Measurements from ENCODE around the gene VAMP5. TPM values are rescaled to one million over a fixed set of nuclear protein-coding genes. Genes with fewer than 3 reads are reported as not detected.

VAMP5 gene
- total and polyA plus RNA-seq, 2 of the 8 experiments (the other 6 are each of a cell fraction or from before 2014, with no cell fraction given): 4.7 to 14.2 TPM

GRCh38 chr2:85547089-85547858 lies 37.0 kb upstream of the VAMP5 start:
- H3K9me3 ChIP-seq (ENCODE audit: insufficient read depth in 2 of 2, low read depth in 1 of 2, low read length in 1 of 2): no peaks in the 10 kb centered on the region
- H3K18ac ChIP-seq (ENCODE audit: extremely low read depth, low read length): no peak overlapping the region
- H3K56ac ChIP-seq (replicated peaks; ENCODE audit: insufficient read length, low read depth, low read length): no peak overlapping the region
- no peak overlapping the region for H3K23ac ChIP-seq (ENCODE audit: insufficient read length)
- H4K5ac ChIP-seq (ENCODE audit: insufficient read length, low read depth, low read length): no peak overlapping the region
- FAIRE-seq: no peak
- no peak overlapping the region for H2BK120ac ChIP-seq (replicated peaks; ENCODE audit: low read depth, low read length)
- no peak overlapping the region for H2AK5ac ChIP-seq (ENCODE audit: low read depth, low read length)
- no peak overlapping the region for H2BK20ac ChIP-seq (ENCODE audit: low read length)
- H3K4ac ChIP-seq (replicated peaks; ENCODE audit: insufficient read length, low read depth, low read length): no peak overlapping the region
- H3K79me1 ChIP-seq (ENCODE audit: low read depth, low read length): no peaks in the 10 kb centered on the region
- DNase-seq (ENCODE audit: low read depth in 1 of 2, low spot score in 2 of 2): no peak
- POLR2A ChIA-PET (ENCODE audit: partially characterized antibody): interaction anchor here (0.8 to 38.6 kb wide), 16 partner anchors 6 to 193 kb away, joined by 3 to 1889 read pairs (median 6); partner anchors contain the start of genes CAPG, ELMOD3, GGCX and MAT2A
- no peak overlapping the region for H3K4me2 ChIP-seq (ENCODE audit: insufficient read depth in 1 of 2, low read depth in 2 of 2, low read length in 2 of 2)
- H2BK5ac ChIP-seq (ENCODE audit: low read depth, low read length): no peak overlapping the region
- peaks cover 8% of the 10 kb centered on the region in 2 experiments for H4K20me1 ChIP-seq (replicated peaks in 1 of 2; ENCODE audit: control insufficient read depth in 1 of 2, insufficient read depth in 2 of 2, low read length in 2 of 2)
- no peak overlapping the region for H2AFZ ChIP-seq (ENCODE audit: low read length)
- H3K23me2 ChIP-seq (ENCODE audit: low read depth, low read length): no peaks in the 10 kb centered on the region
- peaks cover 0 to 2% (median 0%) of the 10 kb centered on the region in 4 experiments; a peak in 1 of 7 replicates for H3K4me1 ChIP-seq (replicated peaks in 1 of 4; ENCODE audit: control insufficient read depth in 3 of 4, insufficient read depth in 4 of 4, low read length in 3 of 4)
- CTCF ChIA-PET (ENCODE audit: partially characterized antibody): interaction anchor here (0.5 to 7.2 kb wide), 6 partner anchors 18 to 157 kb away, joined by 3 to 102 read pairs (median 13); partner anchors contain the start of gene SH2D6
- no peak overlapping the region for H2BK12ac ChIP-seq (ENCODE audit: low read depth, low read length)
- H3K27me3 ChIP-seq (replicated peaks in 1 of 4; ENCODE audit: control insufficient read depth in 3 of 4, extremely low read depth in 1 of 4, insufficient read depth in 3 of 4, low read length in 3 of 4): no peaks in the 10 kb centered on the region
- H3K36me3 ChIP-seq (ENCODE audit: control insufficient read depth in 2 of 4, insufficient read depth in 4 of 4, low read length in 3 of 4): peaks cover 30 to 59% (median 44%) of the 10 kb centered on the region in 4 experiments
- WGBS, 2 experiments (ENCODE audit: extremely low coverage in 1 of 2, insufficient coverage in 1 of 2, insufficient read length in 1 of 2, insufficient replicate concordance in 2 of 2, low coverage in 1 of 2, low lambda C conversion rate in 2 of 2, missing lambda C conversion rate in 1 of 2): 94% methylated on average over 1 of the region's 1 CpG; no CpG with 5 or more reads in 1 of the 2 experiments
- no peak overlapping the region for H3K14ac ChIP-seq (ENCODE audit: insufficient read length)
- no peak overlapping the region for H3K9ac ChIP-seq (replicated peaks in 1 of 4; ENCODE audit: extremely low read depth in 1 of 4, low read depth in 3 of 4, low read length in 3 of 4)
- H4K8ac ChIP-seq (ENCODE audit: extremely low read depth, insufficient read depth, low read length): no peak overlapping the region
- H3K4me3 ChIP-seq (ENCODE audit: extremely low read depth in 1 of 4, insufficient read depth in 2 of 4, low read depth in 3 of 4, low read length in 4 of 4): no peak overlapping the region
- H2BK15ac ChIP-seq (ENCODE audit: low read length): no peak overlapping the region
- no peak overlapping the region for H3K27ac ChIP-seq (ENCODE audit: low read depth, low read length)
- peak; percentile 28; the same call in 1 of the 2 replicates for TF ChIP-seq POLR2AphosphoS5 (IDR thresholded peaks at IDR 0.05; ENCODE audit: low read depth, low read length)
- peak in 1 of 2 experiments; percentile 69; a peak in 1 of 3 replicates for TF ChIP-seq POLR2A (IDR thresholded peaks at IDR 0.05; ENCODE audit: control extremely low read depth in 1 of 2, low read depth in 2 of 2, low read length in 2 of 2)
- TF ChIP-seq SIRT6 (IDR thresholded peaks at IDR 0.05; ENCODE audit: low read length): no peak
- peaks cover 0 to 6% of the 10 kb centered on the region in 2 experiments; a peak in 2 of 4 replicates for H3K79me2 ChIP-seq (ENCODE audit: control insufficient read depth in 1 of 2, insufficient read depth in 2 of 2, low read length in 2 of 2)
- no peak overlapping the region for H4K91ac ChIP-seq (replicated peaks; ENCODE audit: insufficient read length, low read length)

All from H1 (cell line).